A549 treated with Mapracorat at 1 μM for 4 hours (cell line): ENCODE results near the gene TAF11L6. TPM values are rescaled to one million over a fixed set of nuclear protein-coding genes. Genes with fewer than 3 reads are reported as not detected.

Experiments used
- total RNA-seq: library from RNA; stranded (reverse); fragments of 200-300 nt; extraction: Qiagen RNA extraction; gene quantifications from 5 replicates; pipeline ENCODE4 v1.2.3, GENCODE V29; 2022

The TAF11L6 gene
- total RNA-seq = not detected in 5 replicates

GRCh38 chr5:17528369-17528768 is at the start of gene TAF11L6:
Gene TAF11L6, plus strand, starts transcription at chr5:17528669.

DNA sequence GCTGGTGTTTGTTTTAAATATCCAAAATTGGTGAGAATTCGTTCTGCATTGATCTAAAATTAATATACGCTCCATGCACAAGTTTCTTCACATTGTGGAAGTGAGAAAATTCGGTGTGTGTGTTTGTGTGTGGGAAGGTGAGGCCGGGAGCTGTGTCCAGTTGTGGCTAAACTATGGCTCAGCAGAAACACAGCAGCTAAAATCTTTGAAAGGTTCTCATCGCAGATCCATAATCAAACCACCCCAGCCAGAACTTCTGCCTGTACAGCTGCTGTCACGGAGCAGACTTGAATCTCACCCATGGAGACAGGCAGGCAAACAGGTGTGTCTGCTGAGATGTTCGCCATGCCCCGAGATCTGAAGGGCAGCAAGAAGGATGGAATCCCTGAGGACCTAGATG is 30.5 kb upstream of the TAF11L6 start, which contains the start of gene TAF11L2:
TAF11L2 (plus strand) TSS at position 301 of the 400 bp plus-strand sequence.

GRCh38 chr5:17518067-17518466 is 10.4 kb upstream of the TAF11L6 start, which contains the start of gene TAF11L3:
Gene TAF11L3, plus strand, starts transcription at chr5:17518367.

GRCh38 chr5:17521501-17521900 is 7.0 kb upstream of the TAF11L6 start, which contains the start of gene TAF11L4:
Gene TAF11L4, plus strand, starts transcription at chr5:17521801.

DNA sequence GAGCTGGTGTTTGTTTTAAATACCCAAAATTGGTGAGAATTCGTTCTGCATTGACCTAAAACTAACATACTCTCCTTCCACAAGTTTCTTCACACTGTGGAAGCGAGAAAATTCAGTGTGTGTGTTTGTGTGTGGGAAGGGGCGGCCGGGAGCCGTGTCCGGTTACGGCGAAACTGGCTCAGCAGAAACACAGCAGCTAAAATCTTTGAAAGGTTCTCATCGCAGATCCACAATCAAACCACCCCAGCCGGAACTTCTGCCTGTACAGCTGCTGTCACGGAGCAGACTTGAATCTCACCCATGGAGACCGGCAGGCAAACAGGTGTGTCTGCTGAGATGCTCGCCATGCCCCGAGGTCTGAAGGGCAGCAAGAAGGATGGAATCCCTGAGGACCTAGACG is 3.5 kb upstream of the TAF11L6 start, which contains the start of gene TAF11L5:
TAF11L5 (plus strand) TSS at position 301 of the 400 bp plus-strand sequence.

Other genes with a start within 250 kb of the TAF11L6 start
- not detected in 5 replicates for gene TAF11L2, start 30.4 kb upstream of the TAF11L6 start, total RNA-seq
- not detected in 5 replicates for gene TAF11L3, start 10.3 kb upstream of the TAF11L6 start, total RNA-seq
- gene TAF11L4, start 6.9 kb upstream of the TAF11L6 start, total RNA-seq = not detected in 5 replicates
- not detected in 5 replicates for gene TAF11L5, start 3.4 kb upstream of the TAF11L6 start, total RNA-seq
- gene TAF11L7, start 57.1 kb downstream of the TAF11L6 start, total RNA-seq = not detected in 5 replicates
- not detected in 5 replicates for gene TAF11L8, start 62.3 kb downstream of the TAF11L6 start, total RNA-seq
- not detected in 5 replicates for gene TAF11L9, start 65.7 kb downstream of the TAF11L6 start, total RNA-seq
- gene TAF11L10, start 69.2 kb downstream of the TAF11L6 start, total RNA-seq = not detected in 5 replicates
- 0.11 to 0.15 TPM in 2 of 5 replicates, not detected in the others for gene TAF11L11, start 75.5 kb downstream of the TAF11L6 start, total RNA-seq
- gene TAF11L12, start 81.7 kb downstream of the TAF11L6 start, total RNA-seq = not detected in 5 replicates
- gene TAF11L13, start 103.4 kb downstream of the TAF11L6 start, total RNA-seq = not detected in 5 replicates
- gene TAF11L14, start 105.8 kb downstream of the TAF11L6 start, total RNA-seq = not detected in 5 replicates